ENCODE measurements around the gene ZBTB4. TPM values are rescaled to one million over a fixed set of nuclear protein-coding genes. Genes with fewer than 3 reads are reported as not detected.

Gene ZBTB4
- total RNA-seq, 1 experiment from 2014 or later = 15.5 TPM

GRCh38 chr17:7425316-7425715, 54.1 kb downstream of the ZBTB4 start, which contains the start of gene SPEM2:
Gene SPEM2, plus strand, starts transcription at chr17:7425616. Its CDS starts 73 bp downstream, at chr17:7425689.
- no peak for TF ChIP-seq CTCF (IDR thresholded peaks at IDR 0.05; ENCODE audit: insufficient read depth in 1 of 2, low read depth in 1 of 2, low read length in 1 of 2, severe bottlenecking in 1 of 2, unreplicated experiment in 1 of 2)
- no peak within 1 kb of the TSS for H3K4me3 Mint-ChIP-seq (ENCODE audit: unreplicated experiment)
- ChIA-PET CTCF (interaction anchor here (0.6 kb wide), 1 partner anchor 80 kb away, joined by 3 read pairs; no protein-coding TSS in a partner anchor), POLR2A (interaction anchor here (0.5 kb wide), 1 partner anchor 54 kb away, joined by 6 read pairs; the partner anchor contains the start of gene ZBTB4)
- Histone ChIP-seq H3K4me3 (ENCODE audit: low read depth, low read length) (no peak within 1 kb of the TSS), H3K4me1 (no peaks in the 10 kb centered on the region), H3K36me3 (ENCODE audit: control insufficient read depth, insufficient read depth, low read length) (no peaks in the 10 kb centered on the region), H3K27me3 (replicated peaks; ENCODE audit: control insufficient read depth, insufficient read depth, low read length) (no peaks in the 10 kb centered on the region), H3K9me3 (no peaks in the 10 kb centered on the region)
- intact Hi-C loops (cut with micrococcal nuclease; ENCODE audit: unreplicated experiment) = no loop called here
- no peak for DNase-seq
- no peaks in the 10 kb centered on the region for H3K36me3 Mint-ChIP-seq (ENCODE audit: insufficient read depth, unreplicated experiment)
- no peaks in the 10 kb centered on the region for H3K27me3 Mint-ChIP-seq (ENCODE audit: insufficient read depth, unreplicated experiment)
- no peaks in the 10 kb centered on the region for H3K9me3 Mint-ChIP-seq (ENCODE audit: unreplicated experiment)
- H3K4me1 Mint-ChIP-seq (ENCODE audit: low read depth, unreplicated experiment) = no peaks in the 10 kb centered on the region
- H3K27ac Mint-ChIP-seq (ENCODE audit: unreplicated experiment) = no peak within 1 kb of the TSS
- no TSS peak for BruUV-seq (replicated peaks)

GRCh38 chr17:7423679-7424078, 55.8 kb downstream of the ZBTB4 start:
- Mint-ChIP-seq H3K9me3 (ENCODE audit: unreplicated experiment) (no peaks in the 10 kb centered on the region), H3K36me3 (ENCODE audit: insufficient read depth, unreplicated experiment) (no peaks in the 10 kb centered on the region), H3K27ac (ENCODE audit: unreplicated experiment) (no peak overlapping the region), H3K4me3 (ENCODE audit: unreplicated experiment) (no peak overlapping the region), H3K27me3 (ENCODE audit: insufficient read depth, unreplicated experiment) (no peaks in the 10 kb centered on the region), H3K4me1 (ENCODE audit: low read depth, unreplicated experiment) (no peaks in the 10 kb centered on the region)
- H3K36me3 ChIP-seq (ENCODE audit: control insufficient read depth, insufficient read depth, low read length) = no peaks in the 10 kb centered on the region
- intact Hi-C loops (cut with micrococcal nuclease; ENCODE audit: unreplicated experiment) = no loop called here
- H3K4me1 ChIP-seq = no peaks in the 10 kb centered on the region
- no peaks in the 10 kb centered on the region for H3K9me3 ChIP-seq
- CTCF ChIA-PET = no interaction called here
- no peak overlapping the region for H3K4me3 ChIP-seq (ENCODE audit: low read depth, low read length)
- DNase-seq = no peak
- no peaks in the 10 kb centered on the region for H3K27me3 ChIP-seq (replicated peaks; ENCODE audit: control insufficient read depth, insufficient read depth, low read length)
- BruUV-seq (replicated peaks) = no TSS peak
- POLR2A ChIA-PET = no interaction called here
- TF ChIP-seq CTCF (IDR thresholded peaks at IDR 0.05; ENCODE audit: insufficient read depth in 1 of 2, low read depth in 1 of 2, low read length in 1 of 2, severe bottlenecking in 1 of 2, unreplicated experiment in 1 of 2) = no peak

DNA sequence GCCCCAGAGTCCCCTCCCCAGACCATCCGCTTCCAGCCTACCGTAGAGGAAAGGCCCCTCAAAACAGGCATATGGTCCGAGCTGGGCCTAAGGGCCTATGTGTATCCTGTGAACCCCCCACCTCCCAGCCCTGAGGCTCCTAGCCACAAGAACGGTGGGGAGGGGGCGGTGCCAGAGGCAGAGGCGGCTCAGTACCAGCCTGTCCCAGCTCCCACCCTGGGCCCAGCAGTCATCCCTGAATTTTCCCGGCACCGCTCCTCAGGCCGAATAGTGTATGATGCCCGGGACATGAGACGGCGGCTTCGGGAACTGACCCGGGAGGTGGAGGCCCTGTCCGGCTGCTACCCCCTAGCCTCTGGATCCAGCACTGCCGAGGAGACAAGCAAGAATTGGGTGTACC, 58.2 kb downstream of the ZBTB4 start:
- no peak overlapping the region for H3K4me3 ChIP-seq (ENCODE audit: low read depth, low read length)
- no peaks in the 10 kb centered on the region for H3K4me1 Mint-ChIP-seq (ENCODE audit: low read depth, unreplicated experiment)
- H3K27me3 Mint-ChIP-seq (ENCODE audit: insufficient read depth, unreplicated experiment) = no peaks in the 10 kb centered on the region
- ChIA-PET POLR2A (no interaction called here), CTCF (no interaction called here)
- no peaks in the 10 kb centered on the region for H3K36me3 ChIP-seq (ENCODE audit: control insufficient read depth, insufficient read depth, low read length)
- intact Hi-C loops (cut with micrococcal nuclease; ENCODE audit: unreplicated experiment) = no loop called here
- no peaks in the 10 kb centered on the region for H3K27me3 ChIP-seq (replicated peaks; ENCODE audit: control insufficient read depth, insufficient read depth, low read length)
- no peaks in the 10 kb centered on the region for H3K4me1 ChIP-seq
- no peaks in the 10 kb centered on the region for H3K36me3 Mint-ChIP-seq (ENCODE audit: insufficient read depth, unreplicated experiment)
- no TSS peak for BruUV-seq (replicated peaks)
- H3K9me3 Mint-ChIP-seq (ENCODE audit: unreplicated experiment) = no peaks in the 10 kb centered on the region
- H3K27ac Mint-ChIP-seq (ENCODE audit: unreplicated experiment) = no peak overlapping the region
- H3K4me3 Mint-ChIP-seq (ENCODE audit: unreplicated experiment) = no peak overlapping the region
- DNase-seq = no peak
- TF ChIP-seq CTCF (IDR thresholded peaks at IDR 0.05; ENCODE audit: insufficient read depth in 1 of 2, low read depth in 1 of 2, low read length in 1 of 2, severe bottlenecking in 1 of 2, unreplicated experiment in 1 of 2) = no peak
- no peaks in the 10 kb centered on the region for H3K9me3 ChIP-seq
